Measurements from ENCODE around the gene KCNH8. TPM values are rescaled to one million over a fixed set of nuclear protein-coding genes. Genes with fewer than 3 reads are reported as not detected.

KCNH8 gene
- total RNA-seq, 1 experiment from 2014 or later: 0.12 TPM

GRCh38 chr3:19420159-19420558 lies 271.8 kb downstream of the KCNH8 start (continued):
- TF ChIP-seq CEBPB (IDR thresholded peaks at IDR 0.05; ENCODE audit: low read depth) (no peak), ZNF274 (IDR thresholded peaks at IDR 0.05; ENCODE audit: low read depth, low read length) (no peak), ZBTB33 (IDR thresholded peaks at IDR 0.05; ENCODE audit: extremely low read depth, insufficient replicate concordance, low read length) (no peak)

GRCh38 chr3:19425825-19426224 lies 277.5 kb downstream of the KCNH8 start:
- H3K4me3 ChIP-seq (replicated peaks in 1 of 2; ENCODE audit: low read depth in 1 of 2, low read length in 2 of 2): no peak overlapping the region
- POLR2A ChIA-PET: no interaction called here

More at GRCh38 chr3:19425825-19426224, 277.5 kb downstream of the KCNH8 start:
- TF ChIP-seq EGR1 (IDR thresholded peaks at IDR 0.05; ENCODE audit: low read depth) (no peak), CBX3 (IDR thresholded peaks at IDR 0.05; ENCODE audit: low read depth) (no peak), RAD21 (IDR thresholded peaks at IDR 0.05; ENCODE audit: low read depth) (no peak), POLR2AphosphoS5 (IDR thresholded peaks at IDR 0.05; ENCODE audit: low read depth, low read length) (no peak), SIN3A (IDR thresholded peaks at IDR 0.05; ENCODE audit: low read depth) (no peak), SRF (IDR thresholded peaks at IDR 0.05; ENCODE audit: low read depth) (no peak)
- Histone ChIP-seq H3K4me2 (ENCODE audit: low read length) (no peak overlapping the region), H3K9ac (ENCODE audit: low read length) (no peak overlapping the region), H3K36me3 (ENCODE audit: control insufficient read depth in 1 of 2, insufficient read depth in 2 of 2, low read length in 2 of 2) (no peaks in the 10 kb centered on the region), H3K27me3 (ENCODE audit: insufficient read depth, low read length) (no peaks in the 10 kb centered on the region), H3K9me3 (ENCODE audit: control insufficient read depth in 1 of 2, insufficient read depth in 1 of 2, low read depth in 1 of 2, low read length in 2 of 2) (no peaks in the 10 kb centered on the region; a peak in 1 of 4 replicates), H3K79me2 (ENCODE audit: insufficient read depth, low read length) (no peaks in the 10 kb centered on the region), H3K27ac (ENCODE audit: low read depth, low read length) (no peak overlapping the region), H4K20me1 (ENCODE audit: insufficient read depth) (no peaks in the 10 kb centered on the region), H3K4me1 (ENCODE audit: control insufficient read depth in 1 of 2, insufficient read depth in 2 of 2, low read length in 2 of 2) (no peaks in the 10 kb centered on the region), H2AFZ (ENCODE audit: low read depth, low read length, poor library complexity, severe bottlenecking) (no peak overlapping the region), H3K9me2 (ENCODE audit: insufficient read depth) (no peaks in the 10 kb centered on the region)
- ATAC-seq (no peak), DNase-seq (ENCODE audit: low read depth, low spot score) (no peak)
- no TSS peak for BruUV-seq (replicated peaks)
- ChIA-PET RAD21 (ENCODE audit: low non-redundant PET in 1 of 2, low total read pairs in 2 of 2, uncharacterized antibody in 2 of 2, unreplicated experiment in 2 of 2) (no interaction called here), CTCF (no interaction called here)
- intact Hi-C loops (cut with micrococcal nuclease): no loop called here

Data from HCT116 (cell line).